ENCODE results near the gene ACSL5.

Gene ACSL5

GRCh38 chr10:112441520-112441919 lies 67.6 kb downstream of the ACSL5 start:
- DNase-seq (ENCODE audit: extremely low read depth, insufficient read length), result no peak
- TF ChIP-seq, protein P1, sequence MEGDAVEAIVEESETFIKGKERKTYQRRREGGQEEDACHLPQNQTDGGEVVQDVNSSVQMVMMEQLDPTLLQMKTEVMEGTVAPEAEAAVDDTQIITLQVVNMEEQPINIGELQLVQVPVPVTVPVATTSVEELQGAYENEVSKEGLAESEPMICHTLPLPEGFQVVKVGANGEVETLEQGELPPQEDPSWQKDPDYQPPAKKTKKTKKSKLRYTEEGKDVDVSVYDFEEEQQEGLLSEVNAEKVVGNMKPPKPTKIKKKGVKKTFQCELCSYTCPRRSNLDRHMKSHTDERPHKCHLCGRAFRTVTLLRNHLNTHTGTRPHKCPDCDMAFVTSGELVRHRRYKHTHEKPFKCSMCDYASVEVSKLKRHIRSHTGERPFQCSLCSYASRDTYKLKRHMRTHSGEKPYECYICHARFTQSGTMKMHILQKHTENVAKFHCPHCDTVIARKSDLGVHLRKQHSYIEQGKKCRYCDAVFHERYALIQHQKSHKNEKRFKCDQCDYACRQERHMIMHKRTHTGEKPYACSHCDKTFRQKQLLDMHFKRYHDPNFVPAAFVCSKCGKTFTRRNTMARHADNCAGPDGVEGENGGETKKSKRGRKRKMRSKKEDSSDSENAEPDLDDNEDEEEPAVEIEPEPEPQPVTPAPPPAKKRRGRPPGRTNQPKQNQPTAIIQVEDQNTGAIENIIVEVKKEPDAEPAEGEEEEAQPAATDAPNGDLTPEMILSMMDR (IDR thresholded peaks at IDR 0.05; ENCODE audit: insufficient read depth, low read length, poor library complexity, severe bottlenecking), result no peak
- H3K36me3 ChIP-seq (ENCODE audit: control insufficient read depth, insufficient read depth, low read length), result peaks cover 4% of the 10 kb centered on the region

GRCh38 chr10:112442063-112442462 lies 68.1 kb downstream of the ACSL5 start:
- no peak overlapping the region for H3K4me3 ChIP-seq (replicated peaks; ENCODE audit: low read depth, low read length)
- H3K36me3 ChIP-seq (ENCODE audit: control insufficient read depth, insufficient read depth, low read length), result peaks cover 4% of the 10 kb centered on the region
- H3K27me3 ChIP-seq (replicated peaks; ENCODE audit: control insufficient read depth, insufficient read depth, low read length), result no peaks in the 10 kb centered on the region
- DNase-seq (ENCODE audit: extremely low read depth, insufficient read length), result no peak
- TF ChIP-seq, protein P1 (IDR thresholded peaks at IDR 0.05; ENCODE audit: insufficient read depth, low read length, poor library complexity, severe bottlenecking), result no peak

More at GRCh38 chr10:112441520-112441919, 67.6 kb downstream of the ACSL5 start:
- Histone ChIP-seq H3K4me3 (replicated peaks; ENCODE audit: low read depth, low read length) (no peak overlapping the region), H3K27me3 (replicated peaks; ENCODE audit: control insufficient read depth, insufficient read depth, low read length) (no peaks in the 10 kb centered on the region)

DNA sequence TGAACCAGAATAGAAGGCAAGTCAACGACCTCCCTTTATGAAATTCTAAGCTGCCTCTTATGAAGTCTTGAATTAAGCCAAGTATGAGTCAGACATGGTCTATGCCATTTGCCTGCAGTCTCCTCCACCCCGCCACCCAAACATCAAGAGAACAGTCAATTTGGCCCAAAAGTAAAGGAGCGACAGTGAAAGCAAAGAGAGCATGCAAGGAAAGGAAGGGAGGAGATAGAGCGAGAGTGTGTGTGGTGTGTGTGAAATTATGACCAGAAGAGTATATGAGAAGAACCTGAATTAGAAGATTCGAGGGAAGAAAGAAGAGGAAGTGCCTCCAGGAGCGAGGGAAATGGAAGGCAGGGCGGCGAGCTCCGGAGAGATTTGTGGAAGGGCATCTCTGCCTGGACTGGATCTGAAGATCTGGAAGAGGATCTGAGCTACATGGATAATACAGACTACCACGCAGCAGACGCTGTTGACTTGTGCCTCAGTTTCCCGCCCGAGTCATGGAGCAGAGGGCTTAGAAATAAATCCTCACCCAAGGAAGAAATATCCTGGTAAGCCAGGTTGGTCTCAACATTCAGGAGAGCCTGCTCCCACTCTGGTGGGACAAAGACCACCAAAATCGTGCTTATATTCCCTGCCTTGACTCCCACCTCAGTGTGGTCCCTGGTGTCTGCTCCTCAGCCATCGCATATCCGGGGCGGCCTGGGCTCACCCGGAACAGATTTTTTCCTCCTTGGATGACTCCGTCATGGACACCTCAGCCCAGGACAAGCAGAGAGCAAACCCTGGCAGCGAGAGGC lies 72.3 kb downstream of the ACSL5 start:
- DNase-seq (ENCODE audit: extremely low read depth, insufficient read length), result no peak
- Histone ChIP-seq H3K36me3 (ENCODE audit: control insufficient read depth, insufficient read depth, low read length) (no peaks in the 10 kb centered on the region), H3K27me3 (replicated peaks; ENCODE audit: control insufficient read depth, insufficient read depth, low read length) (no peaks in the 10 kb centered on the region), H3K4me3 (replicated peaks; ENCODE audit: low read depth, low read length) (peak overlapping the region; percentile 89)
- TF ChIP-seq, protein P1 (IDR thresholded peaks at IDR 0.05; ENCODE audit: insufficient read depth, low read length, poor library complexity, severe bottlenecking), result no peak

DNA sequence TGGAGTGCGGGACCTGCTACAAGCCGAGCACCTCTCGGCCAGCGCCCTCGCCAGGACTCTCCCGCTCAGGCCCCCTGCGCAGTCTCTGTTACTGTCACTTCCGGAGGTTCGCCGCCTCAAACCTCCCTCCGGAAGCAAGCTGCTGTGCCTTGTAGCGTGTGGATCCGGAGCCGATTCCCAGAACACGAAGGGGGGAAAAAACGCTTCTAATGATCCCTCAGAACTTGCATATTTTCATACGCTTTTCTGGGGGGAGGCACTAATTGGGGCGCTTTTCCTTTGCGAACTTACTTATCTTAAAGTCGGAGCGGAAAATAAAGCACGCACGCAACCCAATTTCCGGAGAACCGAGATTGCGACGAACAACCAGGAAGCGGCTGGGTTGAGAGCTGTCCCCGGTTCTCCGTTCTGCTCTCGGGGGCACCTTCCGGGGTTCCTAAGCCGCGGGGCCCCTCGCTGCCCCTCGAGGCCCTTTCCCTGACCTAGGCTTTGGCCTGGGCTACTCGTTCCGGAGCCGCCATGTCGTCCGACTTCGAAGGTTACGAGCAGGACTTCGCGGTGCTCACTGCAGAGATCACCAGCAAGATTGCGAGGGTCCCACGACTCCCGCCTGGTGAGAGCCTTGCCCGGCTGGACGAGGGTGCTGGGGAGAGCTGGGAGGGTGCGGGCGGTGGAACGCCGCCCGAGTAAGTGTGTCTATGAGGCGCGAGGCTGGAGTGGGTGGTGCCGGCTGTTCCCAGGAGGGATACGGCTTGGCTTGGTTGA lies 73.1 kb downstream of the ACSL5 start, which contains the start of the genes VTI1A and ZDHHC6:
TSS of gene VTI1A (plus strand) at position 361 of the 765 bp plus-strand sequence. CDS start at position 520, 159 bp downstream.
TSS of gene ZDHHC6 (minus strand) at position 60 of the 765 bp plus-strand sequence. CDS start 1,478 bp downstream, outside the sequence.
- Histone ChIP-seq H3K36me3 (ENCODE audit: control insufficient read depth, insufficient read depth, low read length) (no peaks in the 10 kb centered on the region), H3K4me3 (replicated peaks; ENCODE audit: low read depth, low read length) (peak within 1 kb of the TSS; percentile 89), H3K27me3 (replicated peaks; ENCODE audit: control insufficient read depth, insufficient read depth, low read length) (no peaks in the 10 kb centered on the region)
- peak; percentile 85 for DNase-seq (ENCODE audit: extremely low read depth, insufficient read length)
- TF ChIP-seq, protein P1 (IDR thresholded peaks at IDR 0.05; ENCODE audit: insufficient read depth, low read length, poor library complexity, severe bottlenecking), result peak; percentile 42

DNA sequence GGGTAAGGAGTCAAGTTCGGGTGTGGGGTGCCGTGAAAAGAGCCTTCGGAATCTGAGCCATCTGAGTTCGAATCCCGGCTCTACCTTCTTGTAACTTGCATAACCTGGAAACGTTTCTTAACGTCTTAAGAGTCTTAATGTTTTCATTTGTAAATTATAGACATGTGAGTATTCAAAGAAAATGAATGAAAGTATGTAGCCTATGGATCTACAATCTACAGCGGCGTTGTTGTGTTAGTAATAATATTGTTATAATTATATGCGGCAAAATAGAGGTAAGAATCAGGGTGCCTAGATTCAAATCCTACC lies 73.7 kb downstream of the ACSL5 start:
- Histone ChIP-seq H3K4me3 (replicated peaks; ENCODE audit: low read depth, low read length) (peak overlapping the region; percentile 89), H3K27me3 (replicated peaks; ENCODE audit: control insufficient read depth, insufficient read depth, low read length) (no peaks in the 10 kb centered on the region), H3K36me3 (ENCODE audit: control insufficient read depth, insufficient read depth, low read length) (no peaks in the 10 kb centered on the region)
- no peak for DNase-seq (ENCODE audit: extremely low read depth, insufficient read length)
- TF ChIP-seq, protein P1 (IDR thresholded peaks at IDR 0.05; ENCODE audit: insufficient read depth, low read length, poor library complexity, severe bottlenecking), result no peak
